Right forelimb (tissue), 1 donor: ENCODE data around the gene PHLDA3.
A peak's percentile ranks its signal among the peaks of the same experiment; 100 is the strongest.

ENCODE experiments used
- DNase-seq: peaks from one replicate; pipeline ENCODE4 v3.0.0-alpha.2; 2018

The PHLDA3 gene

DNA sequence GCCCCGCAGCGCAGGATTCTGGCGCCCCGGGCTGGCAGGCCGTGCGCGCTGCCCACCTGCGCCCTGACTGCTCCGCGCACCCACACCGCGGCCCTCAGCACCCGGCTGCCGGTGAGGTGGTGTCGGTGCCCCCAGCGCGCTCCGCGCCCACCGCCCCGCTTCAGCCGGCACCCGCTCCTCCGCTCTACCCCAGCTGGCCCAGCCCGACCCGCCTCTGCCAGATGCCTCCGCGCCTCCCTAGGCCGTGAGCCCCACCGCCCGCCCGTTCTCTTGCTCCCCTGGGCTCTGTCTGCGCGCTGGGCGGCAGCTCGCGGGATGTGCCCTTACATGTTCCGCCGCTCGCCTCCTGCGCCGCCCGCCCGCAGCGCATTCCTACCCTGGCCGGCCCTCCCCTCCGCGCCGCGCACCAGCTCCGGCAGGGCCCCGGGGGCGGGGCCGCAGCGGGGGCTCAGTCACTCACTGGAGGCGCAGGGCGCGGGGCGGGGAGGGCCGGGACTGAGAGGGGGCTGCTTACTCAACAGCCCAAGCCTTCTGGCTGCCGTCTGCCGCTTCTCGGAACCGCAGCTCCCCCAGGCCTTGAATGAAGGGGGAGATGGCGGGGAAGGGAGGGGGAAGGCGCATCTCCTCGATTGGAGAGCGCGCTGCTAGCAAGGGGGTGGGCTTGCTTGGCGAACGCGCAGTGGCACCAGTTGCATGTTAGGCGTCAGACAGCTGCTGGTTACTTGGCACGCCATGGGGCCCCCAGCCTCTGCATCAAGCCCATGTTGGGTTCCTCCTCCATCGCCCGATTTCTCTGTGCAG lies at the start of gene PHLDA3:
Gene PHLDA3, minus strand, starts transcription at position 345 of the 801 bp plus-strand sequence. CDS start 402 bp downstream, outside the sequence.
- DNase-seq = peak; percentile 88

DNA sequence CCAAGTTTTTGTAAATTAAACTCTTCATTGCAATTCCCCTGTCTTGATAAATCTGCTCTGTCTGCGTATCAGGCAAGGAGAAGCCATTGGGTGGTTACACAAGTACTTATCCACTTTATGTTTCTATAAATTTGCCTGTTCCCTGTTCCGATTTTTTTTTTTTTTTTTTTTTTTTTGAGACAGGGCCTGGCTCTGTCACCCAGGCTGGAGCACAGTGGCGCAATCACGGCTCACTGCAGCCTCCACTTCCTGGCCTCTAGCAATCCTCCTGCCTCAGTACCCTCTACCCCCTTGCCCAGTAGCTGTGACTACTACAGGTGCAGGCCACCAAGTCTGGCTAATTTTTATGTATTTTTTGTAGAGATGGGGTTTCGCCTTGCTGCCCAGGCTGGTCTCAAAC lies 49.1 kb upstream of the PHLDA3 start:
- no peak for DNase-seq

DNA sequence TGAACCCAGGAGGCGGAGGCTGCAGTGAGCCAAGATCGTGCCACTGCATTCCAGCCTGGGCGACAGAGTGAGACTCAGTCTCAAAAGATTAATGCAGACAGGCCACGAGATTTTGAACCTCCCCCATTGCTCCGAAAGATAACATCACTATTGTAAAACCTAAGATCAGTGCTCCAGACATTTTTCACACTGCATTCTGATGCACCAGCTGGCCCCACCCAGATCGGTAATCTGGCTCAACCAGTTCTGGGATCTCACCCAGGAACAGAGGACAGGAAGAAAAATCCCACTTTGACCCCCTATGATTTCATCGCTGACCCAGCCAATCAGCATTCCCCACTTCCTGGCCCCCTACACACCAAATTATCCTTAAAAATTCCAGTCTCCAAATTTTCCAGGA lies 48.6 kb upstream of the PHLDA3 start:
- DNase-seq = no peak

DNA sequence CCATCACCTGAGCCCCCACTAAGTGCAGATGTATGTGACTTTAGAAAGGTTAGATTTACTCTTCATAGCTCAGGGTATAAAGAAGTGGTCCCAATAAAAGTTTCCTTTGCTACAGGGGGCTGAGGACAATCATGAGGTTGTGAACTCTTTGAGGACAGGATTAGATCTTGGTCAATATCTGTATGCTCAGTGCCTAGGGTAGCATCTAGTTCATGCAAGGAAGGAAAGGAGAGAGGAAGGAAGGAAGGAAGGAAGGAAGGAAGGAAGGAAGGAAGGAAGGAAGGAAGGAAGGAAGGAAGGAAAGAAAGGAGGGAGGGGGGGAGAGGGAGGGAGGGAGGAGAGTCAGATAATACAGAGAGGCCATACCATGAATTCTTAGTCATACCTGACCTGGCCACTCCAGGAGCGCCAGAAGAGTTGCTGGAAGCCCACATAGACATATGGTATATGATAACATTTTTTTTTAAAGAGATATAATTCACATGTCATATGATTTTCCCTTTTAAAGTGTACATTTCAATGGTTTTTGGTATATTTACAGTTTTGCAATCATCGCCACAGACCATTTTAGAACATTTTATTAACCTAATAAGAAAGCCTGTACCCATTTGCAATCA lies 47.6 kb upstream of the PHLDA3 start:
- no peak for DNase-seq

DNA sequence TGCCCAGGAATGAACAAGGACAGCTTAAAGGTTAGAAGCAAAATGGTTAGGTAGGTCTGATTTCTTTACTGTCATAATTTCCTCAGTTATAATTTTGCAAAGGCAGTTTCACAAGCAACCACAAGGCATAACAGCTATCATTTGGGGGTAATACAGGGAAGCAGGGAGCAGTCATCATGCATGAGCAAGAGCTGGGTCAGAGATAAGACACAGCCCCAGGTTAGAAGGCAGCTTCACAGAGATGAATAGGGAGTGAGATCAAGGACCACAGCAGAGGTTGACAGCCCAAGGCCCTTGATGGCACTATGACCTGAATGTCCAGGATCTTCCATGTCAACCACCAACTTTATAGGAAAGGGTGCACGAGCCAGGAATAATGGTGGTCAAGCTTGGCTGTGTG lies 46.9 kb upstream of the PHLDA3 start:
- DNase-seq = no peak

DNA sequence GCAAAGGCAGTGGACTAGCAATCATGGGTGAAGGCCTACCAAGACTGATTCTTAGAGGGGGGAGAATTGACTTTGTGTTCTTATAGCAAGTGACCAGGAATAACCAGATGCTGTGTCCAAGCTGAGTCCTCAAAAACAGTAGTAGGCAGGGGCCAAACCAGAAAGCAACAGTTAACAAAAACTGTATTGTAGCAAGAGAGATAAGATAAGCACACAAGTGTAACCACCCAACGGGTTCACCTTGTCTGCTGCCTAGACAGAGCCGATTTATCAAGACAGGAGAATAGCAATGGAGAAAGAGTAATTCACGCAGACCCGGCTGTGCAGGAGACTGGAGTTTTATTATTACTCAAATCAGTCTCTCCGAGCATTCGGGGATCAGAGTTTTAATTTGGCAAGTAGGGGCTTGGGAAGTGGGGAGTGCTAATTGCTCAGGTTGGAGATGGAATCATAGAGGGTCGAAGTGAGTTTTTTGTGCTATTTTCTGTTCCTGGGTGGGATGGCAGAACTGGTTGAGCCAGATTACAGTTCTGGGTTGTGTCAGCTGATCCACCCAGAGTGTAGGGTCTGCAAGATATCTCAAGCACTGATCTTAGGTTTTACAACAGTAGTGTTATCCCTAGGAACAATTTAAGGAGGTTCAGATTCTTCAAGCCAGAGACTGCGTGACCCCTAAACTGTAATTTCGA lies 46.2 kb upstream of the PHLDA3 start:
- no peak for DNase-seq

DNA sequence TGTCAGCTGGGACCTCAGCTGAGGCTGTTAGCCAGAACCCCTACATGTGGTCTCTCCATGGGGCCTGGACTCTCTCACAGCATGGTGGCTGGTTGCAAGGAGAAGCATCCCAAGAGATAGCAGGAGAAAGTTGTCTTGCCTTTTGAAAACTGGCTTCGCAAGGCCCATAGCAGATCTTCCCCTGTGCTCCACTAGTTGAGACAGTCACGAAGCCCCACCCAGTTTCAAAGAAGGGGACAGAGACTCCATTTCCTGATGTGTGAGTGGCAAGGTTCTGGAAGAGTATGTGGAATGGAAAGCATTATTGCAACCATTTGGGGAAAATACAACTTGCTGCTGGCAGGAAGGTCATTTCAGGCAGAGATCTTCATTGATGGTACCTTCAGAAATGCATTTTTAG lies 45.5 kb upstream of the PHLDA3 start:
- no peak for DNase-seq

DNA sequence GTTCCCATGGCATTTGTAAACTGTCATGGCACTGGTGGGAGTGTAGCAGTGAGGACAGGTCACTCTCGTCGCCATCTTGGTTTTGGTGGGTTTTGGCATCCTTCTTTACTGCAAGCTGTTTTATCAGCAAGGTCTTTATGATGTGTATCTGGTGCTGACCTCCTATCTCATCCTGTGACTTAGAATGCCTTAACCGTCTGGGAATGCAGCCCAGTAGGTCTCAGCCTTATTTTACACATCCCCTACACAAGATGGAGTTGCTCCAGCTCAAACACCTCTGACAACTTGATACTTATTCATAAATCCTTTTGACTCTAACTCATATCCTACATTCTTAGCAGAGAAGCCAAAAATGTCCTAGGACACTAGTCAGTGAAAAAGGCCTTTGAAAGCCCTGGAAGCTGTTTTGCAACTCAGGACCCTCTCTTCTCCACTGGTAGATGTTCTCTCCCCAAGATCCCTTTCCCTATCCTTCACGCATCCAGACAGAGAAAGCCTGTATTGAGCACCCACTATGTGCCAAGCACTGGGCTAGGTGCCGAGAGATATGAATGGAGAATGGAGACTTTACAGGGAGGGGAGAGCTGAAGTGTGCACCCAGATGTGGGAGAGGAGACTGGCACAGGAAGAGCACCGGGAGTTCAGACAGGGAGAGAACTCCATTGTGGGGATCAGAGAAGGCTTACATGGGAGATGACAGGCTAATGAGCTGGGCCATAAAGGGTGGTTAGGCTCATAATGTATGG lies 44.7 kb upstream of the PHLDA3 start:
- DNase-seq = no peak

DNA sequence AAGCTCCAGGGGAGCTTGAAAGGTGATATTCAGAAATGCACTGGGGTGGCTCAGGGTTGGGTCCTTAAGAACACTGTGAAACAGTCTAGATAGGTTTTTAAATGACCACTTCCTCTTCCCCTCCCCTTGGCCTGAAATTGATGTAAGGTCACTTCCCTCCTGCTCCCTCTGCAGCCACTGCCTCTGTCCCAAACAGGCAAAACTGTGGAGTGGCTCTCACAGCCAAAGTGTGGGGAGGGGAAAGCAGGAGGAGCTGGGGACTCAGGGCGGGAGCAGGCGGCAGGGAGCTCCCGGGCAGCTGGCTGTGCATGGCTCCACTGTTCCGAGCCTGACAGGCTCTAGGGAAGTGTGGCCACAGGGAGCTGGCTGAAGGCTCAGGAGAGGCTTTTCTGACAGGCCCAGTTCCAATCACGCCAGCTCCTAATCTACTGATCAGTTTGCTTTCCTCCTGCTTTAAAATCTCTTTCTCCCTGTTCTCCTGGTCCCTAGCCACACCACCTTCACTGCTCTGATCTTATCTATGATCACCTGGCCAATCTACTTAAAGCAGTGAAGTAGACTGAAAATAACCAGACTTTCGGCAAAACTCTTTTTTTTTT lies 43.1 kb upstream of the PHLDA3 start:
- peak; percentile 63 for DNase-seq

DNA sequence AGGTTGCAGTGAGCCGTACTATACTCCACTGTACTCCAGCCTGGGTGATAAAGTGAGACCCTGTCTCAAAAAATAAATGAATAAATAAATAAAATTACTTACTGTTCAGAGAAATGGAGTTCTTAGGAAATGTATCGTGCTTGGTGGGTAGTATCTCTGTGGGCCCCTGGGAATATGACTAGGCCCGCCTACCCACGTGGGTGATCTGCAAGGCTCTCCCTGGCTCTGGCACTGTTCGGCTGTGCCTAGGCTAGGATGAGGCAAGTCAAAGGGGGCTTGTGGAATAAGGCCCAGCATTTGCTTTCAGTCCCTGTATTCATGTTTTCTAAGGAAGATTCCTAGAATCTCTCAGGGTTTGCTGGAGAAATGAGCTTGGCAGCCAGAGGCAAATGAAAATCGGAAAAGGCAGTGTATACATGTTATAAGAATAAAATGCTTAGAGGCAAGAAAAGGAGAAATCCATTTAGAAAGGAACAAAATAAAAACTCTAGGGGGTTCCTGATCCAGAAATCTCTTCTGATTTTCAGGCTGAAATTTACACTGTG lies 42.5 kb upstream of the PHLDA3 start:
- no peak for DNase-seq

DNA sequence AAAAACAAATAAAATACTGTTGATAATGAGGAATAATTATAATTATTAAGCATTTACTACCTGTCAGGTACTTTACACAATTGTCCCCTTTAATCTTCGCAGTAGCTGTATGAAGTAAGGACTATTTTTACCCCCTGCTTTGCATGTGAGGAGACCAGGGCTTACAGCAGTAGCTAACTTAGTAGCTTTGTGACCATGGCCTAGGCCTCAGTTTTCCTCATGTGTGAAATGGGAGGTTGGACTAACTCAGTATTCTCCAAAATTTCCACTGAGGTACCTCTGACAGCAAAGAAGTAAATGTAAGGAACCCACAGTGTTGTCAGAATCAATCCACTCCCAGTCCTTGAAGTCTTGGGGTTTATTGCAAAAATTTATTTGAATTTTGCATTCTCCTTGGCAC lies 41.7 kb upstream of the PHLDA3 start:
- DNase-seq = no peak

DNA sequence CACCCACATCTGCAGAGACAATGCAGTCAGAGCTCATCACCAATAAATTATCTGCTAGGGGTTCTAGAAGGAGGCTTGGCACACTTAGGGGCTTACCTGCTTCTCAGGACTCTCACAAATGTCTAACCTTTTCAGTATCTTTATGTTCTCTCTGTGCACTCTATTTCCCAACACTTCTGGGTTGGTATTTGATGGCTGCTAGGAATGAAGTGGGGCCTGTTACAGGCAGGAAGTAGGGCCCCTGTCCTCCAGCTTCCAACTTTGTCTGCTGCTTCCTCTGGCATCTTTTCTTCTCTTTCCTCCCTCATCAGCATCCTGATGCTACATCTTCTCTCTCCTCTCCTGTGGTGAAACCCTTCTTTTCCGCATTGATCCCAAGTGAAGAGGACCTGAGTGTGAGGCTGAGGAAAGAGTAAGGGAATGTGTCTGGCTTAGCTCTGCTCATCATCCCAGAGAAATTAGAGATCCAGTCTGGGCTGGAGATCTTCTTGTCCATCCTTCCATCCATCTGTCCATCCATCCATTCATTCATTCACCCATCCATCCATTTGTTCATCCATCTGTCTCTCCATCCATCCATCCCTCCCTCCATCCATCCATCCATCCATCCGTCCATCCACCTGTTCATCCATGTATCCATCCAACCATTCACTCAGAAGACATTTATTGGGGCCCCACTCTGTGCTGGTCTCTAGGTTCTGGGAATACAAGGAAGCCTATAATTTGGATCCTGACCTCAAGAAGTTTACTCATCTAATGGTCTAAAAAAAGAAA lies 40.8 kb upstream of the PHLDA3 start:
- DNase-seq = no peak

DNA sequence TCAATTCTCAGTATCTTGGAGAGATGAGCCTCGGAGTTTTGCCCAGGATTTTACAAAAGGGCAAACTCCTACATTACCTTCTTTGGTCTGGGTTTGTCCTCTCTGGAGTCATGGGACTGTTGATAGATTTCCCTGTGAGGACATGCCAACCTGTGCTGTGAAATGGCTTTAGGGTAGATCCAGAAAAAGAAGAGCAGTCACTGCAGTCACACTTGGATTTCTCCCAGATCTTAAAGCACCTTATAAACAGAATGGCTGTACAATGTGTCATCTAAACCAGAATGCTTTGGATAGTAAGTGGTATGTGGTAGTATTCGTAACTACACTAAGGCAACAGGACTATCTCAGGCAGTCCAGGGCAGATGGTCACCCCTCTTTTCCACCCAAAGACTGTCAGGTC lies 39.8 kb upstream of the PHLDA3 start:
- no peak for DNase-seq

DNA sequence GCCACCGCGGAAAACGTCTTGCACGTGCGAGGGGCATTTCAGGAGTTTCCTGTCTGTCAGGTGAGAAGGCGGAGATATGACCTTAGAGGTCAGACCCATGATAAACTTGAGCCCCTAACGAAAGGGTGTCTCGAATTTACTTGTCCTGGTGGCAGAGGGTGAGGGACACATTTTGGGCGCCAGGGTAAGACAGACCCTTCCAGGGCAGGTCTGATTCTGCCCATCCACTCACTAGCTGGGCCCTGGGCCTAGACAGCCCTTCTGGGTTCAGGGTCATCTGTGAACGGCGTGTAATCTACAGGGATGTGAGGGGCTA lies 38.3 kb upstream of the PHLDA3 start:
- DNase-seq = no peak

DNA sequence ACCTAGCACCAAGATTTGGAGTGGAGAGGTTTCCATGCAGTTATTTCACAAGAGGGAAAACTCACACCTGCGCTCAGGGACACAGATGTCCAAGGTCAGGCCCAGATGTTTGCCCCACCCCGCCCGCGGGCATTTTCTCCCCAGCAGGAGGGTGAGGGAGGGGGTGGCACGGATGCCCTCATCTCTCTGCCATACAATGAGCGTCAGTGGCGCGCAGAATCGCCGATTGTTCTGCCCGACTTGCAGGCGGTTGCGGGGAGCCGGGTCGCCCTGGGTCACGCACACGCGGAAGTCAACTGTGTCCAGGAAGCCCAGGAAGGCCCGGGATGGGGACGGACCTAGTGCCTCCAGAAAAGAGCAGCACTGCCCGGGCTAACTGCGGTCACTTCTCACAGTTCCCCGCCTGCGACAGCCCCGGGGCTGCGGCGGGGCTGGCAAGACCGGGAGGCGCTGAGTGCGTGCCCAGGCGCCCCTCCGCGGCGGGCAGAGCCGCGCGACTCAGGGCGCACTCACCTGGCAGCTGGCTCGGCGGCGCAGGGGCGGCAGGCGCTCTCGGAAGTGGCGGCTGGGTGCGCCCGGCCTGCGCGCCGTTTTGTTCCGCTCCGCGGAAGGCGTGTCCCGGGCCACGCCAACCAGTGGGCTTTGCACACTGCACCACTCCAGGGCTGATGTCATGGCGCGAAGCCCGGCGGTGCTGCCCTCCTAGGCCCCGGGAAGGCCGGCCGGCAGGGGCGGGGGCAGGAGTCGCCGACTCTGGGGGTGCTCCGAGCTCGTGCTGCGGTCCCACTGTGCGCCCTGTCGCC lies 37.8 kb upstream of the PHLDA3 start, which contains the start of gene CSRP1:
Gene CSRP1, minus strand, starts transcription at position 567 of the 803 bp plus-strand sequence. CDS start 10,820 bp downstream, outside the sequence.
- peak; percentile 84 for DNase-seq

DNA sequence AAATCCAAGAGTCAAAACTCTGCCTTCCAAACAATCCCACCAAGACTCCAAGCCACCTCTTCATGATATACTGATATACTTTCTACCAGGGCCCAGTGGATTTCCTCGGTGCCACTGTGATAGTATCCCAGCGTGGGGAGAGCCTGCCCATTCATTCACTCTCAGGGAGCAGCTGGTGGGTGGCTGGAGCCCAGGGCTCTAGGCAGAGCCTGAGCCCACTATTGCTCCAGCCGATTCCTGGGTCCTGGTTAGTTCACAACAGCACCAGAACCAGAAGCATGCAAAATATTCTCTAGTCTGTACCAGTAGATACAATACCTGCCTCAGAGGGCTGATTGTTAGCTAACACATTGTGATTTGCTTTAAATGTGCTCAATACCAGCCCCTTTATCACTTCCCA lies 37.1 kb upstream of the PHLDA3 start:
- no peak for DNase-seq

DNA sequence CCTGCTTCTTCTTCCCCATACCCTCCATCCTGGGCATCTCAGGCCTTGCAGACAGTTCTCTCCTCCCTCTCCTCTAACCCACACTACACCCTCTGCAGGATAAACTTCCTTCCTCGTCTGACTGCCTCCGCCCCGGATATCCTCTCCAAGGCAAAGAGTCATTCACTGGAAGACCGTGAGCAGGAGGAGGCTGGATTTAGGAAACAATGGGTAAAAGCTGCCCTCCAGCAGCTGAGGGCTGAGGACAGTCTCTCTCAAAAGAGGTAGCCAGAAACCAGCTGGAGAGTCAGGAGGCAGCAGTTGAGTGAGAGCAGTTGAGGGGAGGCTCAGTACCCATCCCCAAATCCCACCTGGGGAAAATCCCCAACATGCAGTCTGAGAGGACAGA lies 36.5 kb upstream of the PHLDA3 start:
- DNase-seq = no peak

DNA sequence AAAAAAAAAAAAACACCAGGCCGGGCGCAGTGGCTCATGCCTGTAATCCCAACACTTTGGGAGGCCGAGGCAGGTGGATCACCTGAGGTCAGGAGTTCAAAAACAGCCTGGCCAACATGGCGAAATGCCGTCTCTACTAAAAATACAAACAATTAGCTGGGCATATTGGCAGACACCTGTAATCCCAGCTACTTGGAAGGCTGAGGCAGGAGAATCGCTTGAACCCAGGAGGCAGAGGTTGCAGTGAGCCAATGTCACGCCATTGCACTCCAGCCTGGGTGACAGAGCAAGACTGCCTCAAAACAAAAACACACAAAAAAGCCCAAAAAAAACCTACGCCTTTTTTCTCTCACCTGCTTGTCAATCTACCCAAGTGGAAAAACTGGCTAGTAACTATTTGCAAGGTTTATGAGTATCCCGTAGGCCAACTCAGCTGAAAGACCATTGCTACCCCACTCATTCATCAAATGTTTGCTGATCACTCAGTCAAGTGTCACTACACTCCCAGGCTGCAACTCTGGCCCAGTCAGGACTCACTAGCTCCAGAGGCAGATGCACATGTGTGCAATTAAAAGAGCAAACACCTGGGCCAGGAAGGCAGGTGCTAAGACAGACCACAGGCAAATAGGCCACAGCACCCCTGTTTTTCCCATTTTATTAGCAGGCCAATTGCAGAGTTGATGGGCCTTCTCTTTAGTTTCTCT lies 36.0 kb upstream of the PHLDA3 start:
- DNase-seq = no peak

DNA sequence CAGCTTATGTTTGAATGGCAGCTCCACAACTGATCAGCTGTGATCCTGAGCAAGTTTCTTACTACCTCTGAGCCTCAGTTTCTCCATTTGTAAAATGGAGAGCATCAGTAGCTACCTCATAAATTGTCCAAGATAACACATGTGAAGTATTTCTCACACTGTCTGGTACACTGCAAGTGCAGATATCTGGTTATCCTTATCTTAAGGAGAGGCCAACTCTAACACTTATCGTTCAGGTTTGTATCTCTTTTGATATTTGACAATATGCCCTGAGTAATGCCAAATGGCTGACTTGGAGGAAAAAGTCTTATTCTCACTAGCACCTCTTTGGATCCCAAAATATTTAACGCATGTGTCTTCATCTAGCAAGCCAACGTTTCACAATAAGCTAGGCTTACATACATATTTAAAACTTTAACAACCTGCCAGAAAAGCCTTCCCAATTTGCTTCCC lies 35.2 kb upstream of the PHLDA3 start:
- DNase-seq = no peak
